Activated CD8-positive, alpha-beta memory T cell treated with anti-CD3 and anti-CD28 coated beads, Interleukin-2, amount 10 ng/mL, durations not matched to agents 7 days and 5 days (primary cell): Measurements from ENCODE around the gene C1orf53. TPM values are rescaled to one million over a fixed set of nuclear protein-coding genes. Genes with fewer than 3 reads are reported as not detected.
A peak's percentile ranks its signal among the peaks of the same experiment; 100 is the strongest.

Source experiments
- ATAC-seq: fragments of 150-1000 bp; cut with Tn5 transposase; one replicate; pipeline ENCODE4 v1.10.0; 2021; ENCODE audit warnings: moderate library complexity
- CTCF ChIA-PET: fragments of 350-600 bp; sonication (Branson Sonifier 250); formaldehyde crosslinking; loops from one replicate; lab custom pipeline; 2021; ENCODE audit warnings: antibody characterized with exemption; lab: Charles Lee
- DNase-seq: peaks from one replicate; pipeline ENCODE4 v3.0.0-alpha.2; 2020
- H3K27ac Mint-ChIP-seq: one replicate; pipeline ENCODE4 v1.8.0; 2021; ENCODE audit warnings: mild to moderate bottlenecking, mixed read lengths
- H3K27me3 Mint-ChIP-seq: one replicate; pipeline ENCODE4 v1.8.0; 2021; ENCODE audit warnings: mixed read lengths
- H3K36me3 Mint-ChIP-seq: one replicate; pipeline ENCODE4 v1.8.0; 2021; ENCODE audit warnings: mild to moderate bottlenecking, mixed read lengths
- H3K4me1 Mint-ChIP-seq: one replicate; pipeline ENCODE4 v1.8.0; 2021; ENCODE audit warnings: mixed read lengths
- H3K4me3 Mint-ChIP-seq: one replicate; pipeline ENCODE4 v1.8.0; 2021; ENCODE audit warnings: mild to moderate bottlenecking, moderate library complexity, mixed read lengths
- H3K9me3 Mint-ChIP-seq: one replicate; pipeline ENCODE4 v1.8.0; 2022; ENCODE audit warnings: low read depth, mixed read lengths
- total RNA-seq, 2 experiments: library from RNA; stranded (reverse); gene quantifications; one replicate each; pipeline ENCODE4 v1.2.3, GENCODE V29; 2021

The C1orf53 gene
- total RNA-seq, 2 experiments from 2014 or later, result 0.55 to 2.5 TPM

GRCh38 chr1:197890936-197891335, 11.5 kb upstream of the C1orf53 start:
- Mint-ChIP-seq H3K9me3 (no peaks in the 10 kb centered on the region), H3K36me3 (no peaks in the 10 kb centered on the region), H3K4me3 (no peak overlapping the region), H3K27ac (no peak overlapping the region), H3K4me1 (no peaks in the 10 kb centered on the region), H3K27me3 (peaks cover 39% of the 10 kb centered on the region)
- no peak for DNase-seq
- ATAC-seq, result no peak
- CTCF ChIA-PET, result no interaction called here

DNA sequence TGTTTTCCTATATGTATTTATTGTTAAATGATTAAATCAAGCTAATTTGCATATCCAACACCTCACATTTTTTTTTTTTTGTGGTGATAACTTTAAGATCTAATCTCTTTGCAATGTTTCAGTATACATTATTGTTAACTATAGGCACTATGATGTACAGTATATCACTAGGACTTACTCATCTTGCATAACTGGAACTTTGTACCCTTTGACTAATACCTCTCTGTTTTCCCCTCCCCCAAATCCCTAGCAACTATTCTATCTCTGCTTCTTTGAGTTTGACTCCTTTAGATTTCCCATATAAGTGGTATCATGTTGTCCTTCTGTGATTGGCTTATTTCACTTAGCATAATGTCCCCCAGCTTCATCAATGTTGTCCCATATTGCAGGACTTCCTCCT, 9.7 kb upstream of the C1orf53 start:
- Mint-ChIP-seq H3K4me3 (no peak overlapping the region), H3K36me3 (no peaks in the 10 kb centered on the region), H3K27ac (no peak overlapping the region), H3K4me1 (no peaks in the 10 kb centered on the region), H3K9me3 (no peaks in the 10 kb centered on the region), H3K27me3 (peaks cover 48% of the 10 kb centered on the region)
- no peak for ATAC-seq
- CTCF ChIA-PET, result no interaction called here
- no peak for DNase-seq

GRCh38 chr1:197896301-197896700, 6.1 kb upstream of the C1orf53 start:
- Mint-ChIP-seq H3K4me1 (peaks cover 2% of the 10 kb centered on the region), H3K27ac (no peak overlapping the region), H3K36me3 (no peaks in the 10 kb centered on the region), H3K9me3 (no peaks in the 10 kb centered on the region), H3K4me3 (no peak overlapping the region), H3K27me3 (peaks cover 43% of the 10 kb centered on the region)
- CTCF ChIA-PET, result no interaction called here
- ATAC-seq, result no peak
- DNase-seq, result no peak

DNA sequence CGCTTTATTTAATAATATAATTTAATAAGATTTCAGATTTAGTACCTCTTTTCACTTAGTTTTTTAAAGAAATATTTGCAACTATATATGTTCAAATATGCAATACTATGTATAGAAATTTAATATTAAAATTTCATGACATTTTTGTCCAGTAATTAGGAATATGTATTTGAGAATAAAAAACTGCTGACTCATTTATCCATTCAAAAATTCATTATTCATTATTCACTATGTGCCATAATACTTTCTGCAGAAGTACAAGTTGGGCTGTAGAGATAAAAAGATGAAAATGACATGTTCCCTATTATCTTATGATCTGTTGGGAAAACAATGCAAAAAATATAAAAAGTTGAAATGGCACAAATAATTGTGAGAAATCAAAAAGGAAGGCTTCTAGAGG, 3.4 kb upstream of the C1orf53 start:
- Mint-ChIP-seq H3K4me3 (no peak overlapping the region), H3K4me1 (peaks cover 16% of the 10 kb centered on the region), H3K27ac (no peak overlapping the region), H3K9me3 (no peaks in the 10 kb centered on the region), H3K27me3 (peaks cover 38% of the 10 kb centered on the region), H3K36me3 (no peaks in the 10 kb centered on the region)
- CTCF ChIA-PET, result interaction anchor here (1.2 kb wide), 1 partner anchor 15 kb away, joined by 3 read pairs; no protein-coding TSS in a partner anchor
- DNase-seq (no peak), ATAC-seq (no peak)

DNA sequence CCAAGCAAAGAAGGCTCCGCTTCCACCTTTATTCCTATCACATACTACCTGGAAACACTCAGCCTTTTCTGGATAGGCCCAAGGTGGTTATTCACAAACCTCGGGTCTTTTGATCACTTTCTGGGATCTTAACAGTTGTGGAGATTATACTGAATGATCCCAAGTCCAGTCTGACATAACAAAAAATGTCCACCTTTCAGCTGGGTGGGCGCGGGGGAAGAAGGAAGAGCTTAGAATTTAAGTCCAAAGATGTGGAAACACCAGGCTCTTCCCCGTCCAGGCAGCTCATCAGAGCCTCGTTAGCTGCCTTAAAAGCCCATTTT, 338 bp upstream of the C1orf53 start:
- Mint-ChIP-seq H3K4me3 (peak overlapping the region; percentile 81), H3K27me3 (peaks cover 54% of the 10 kb centered on the region), H3K4me1 (peaks cover 16% of the 10 kb centered on the region), H3K36me3 (no peaks in the 10 kb centered on the region), H3K9me3 (no peaks in the 10 kb centered on the region), H3K27ac (peak overlapping the region; percentile 58)
- DNase-seq (no peak), ATAC-seq (no peak)
- CTCF ChIA-PET, result interaction anchor here (0.6 to 4.6 kb wide), 9 partner anchors 10 to 383 kb away, joined by 3 to 50 read pairs (median 5); partner anchors contain the start of genes DENND1B and LHX9

- Mint-ChIP-seq H3K27ac (peak overlapping the region; percentile 78), H3K27me3 (peaks cover 54% of the 10 kb centered on the region)
- CTCF ChIA-PET, result interaction anchor here (0.7 to 4.6 kb wide), 8 partner anchors 14 to 384 kb away, joined by 3 to 50 read pairs (median 6); partner anchors contain the start of gene LHX9
Measured at GRCh38 chr1:197903196-197903514, 725 bp downstream of the C1orf53 start.

DNA sequence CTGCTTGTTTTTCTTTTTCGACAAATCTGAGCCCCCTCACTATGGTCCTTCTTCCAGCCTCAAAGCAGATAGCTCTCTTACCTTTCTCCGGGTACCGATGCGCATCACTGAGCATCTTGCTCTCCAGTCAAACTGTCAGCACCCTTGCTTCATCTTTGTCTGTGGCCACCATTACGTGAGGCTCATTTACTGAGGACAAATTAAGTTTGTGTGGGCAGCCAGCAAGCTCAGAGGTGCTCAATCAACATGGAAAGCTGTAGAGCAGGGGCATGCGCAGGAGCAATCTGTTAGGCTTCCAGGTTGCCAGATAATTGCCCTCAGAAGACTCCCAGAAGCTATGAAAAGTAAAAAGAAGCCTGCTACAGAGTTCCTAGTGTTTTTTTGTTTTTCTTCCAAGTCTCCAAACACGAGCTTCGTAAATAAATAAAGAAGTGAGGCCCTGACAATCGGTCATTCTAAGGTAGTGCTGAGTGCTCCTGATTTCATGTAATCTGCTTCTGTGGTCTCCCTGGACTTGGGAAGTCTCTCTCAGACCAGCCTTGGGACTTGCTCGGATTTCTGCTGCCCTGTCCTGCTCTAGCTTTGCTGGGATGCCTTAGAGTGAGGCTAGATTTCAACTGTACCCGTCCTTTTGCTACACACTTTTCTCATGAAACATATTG, 1.8 kb downstream of the C1orf53 start:
- H3K4me3 Mint-ChIP-seq, result peak overlapping the region; percentile 1
- no peaks in the 10 kb centered on the region for H3K36me3 Mint-ChIP-seq
- H3K4me1 Mint-ChIP-seq, result peaks cover 28% of the 10 kb centered on the region
- CTCF ChIA-PET, result interaction anchor here (1.2 to 4.6 kb wide), 5 partner anchors 13 to 384 kb away, joined by 5 to 50 read pairs (median 9); partner anchors contain the start of gene LHX9
- DNase-seq, result no peak
- ATAC-seq, result no peak
- no peak overlapping the region for H3K27ac Mint-ChIP-seq
- H3K9me3 Mint-ChIP-seq, result no peaks in the 10 kb centered on the region
- peaks cover 58% of the 10 kb centered on the region for H3K27me3 Mint-ChIP-seq

More at GRCh38 chr1:197903196-197903514, 725 bp downstream of the C1orf53 start:
- Mint-ChIP-seq H3K9me3 (no peaks in the 10 kb centered on the region), H3K36me3 (no peaks in the 10 kb centered on the region), H3K4me1 (peaks cover 17% of the 10 kb centered on the region), H3K4me3 (peak overlapping the region; percentile 81)
- no peak for ATAC-seq
- DNase-seq, result no peak

DNA sequence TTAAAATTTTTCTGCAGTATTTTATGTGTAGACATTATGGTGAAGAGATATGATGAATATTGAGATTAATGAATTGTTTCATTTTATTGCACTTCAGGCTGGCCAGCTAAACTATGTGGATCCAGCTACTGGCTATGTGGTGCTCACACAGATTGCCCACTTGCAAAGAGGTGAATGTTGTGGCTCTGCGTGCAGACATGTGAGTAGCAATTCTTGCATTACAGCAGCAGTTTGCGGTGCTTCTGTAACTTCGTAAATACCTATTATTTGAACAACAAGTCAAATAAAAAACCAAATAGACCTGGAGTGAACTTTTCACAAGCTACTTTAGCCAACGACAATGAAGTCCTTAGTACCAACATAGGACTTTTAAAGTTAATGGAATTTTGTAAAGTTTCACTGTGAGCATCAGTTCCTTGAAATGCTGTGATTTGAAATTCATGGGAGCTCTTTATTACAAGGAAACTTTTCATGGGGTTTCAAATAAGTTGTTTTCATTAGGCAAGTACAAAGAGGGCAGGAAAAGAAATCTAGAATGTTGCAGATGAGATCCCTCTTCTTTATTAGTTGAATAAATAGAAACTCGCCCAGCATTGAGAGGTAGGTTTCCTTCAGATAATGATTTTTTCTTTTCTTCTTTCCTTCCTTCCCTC, 3.4 kb downstream of the C1orf53 start:
- H3K9me3 Mint-ChIP-seq, result no peaks in the 10 kb centered on the region
- H3K4me1 Mint-ChIP-seq, result peaks cover 41% of the 10 kb centered on the region
- DNase-seq (no peak), ATAC-seq (no peak)
- H3K27ac Mint-ChIP-seq, result no peak overlapping the region
- CTCF ChIA-PET, result interaction anchor here (1.3 to 4.6 kb wide), 2 partner anchors 11 to 291 kb away, joined by 3 to 50 read pairs; partner anchors contain the start of gene LHX9
- no peaks in the 10 kb centered on the region for H3K36me3 Mint-ChIP-seq
- H3K27me3 Mint-ChIP-seq, result peaks cover 73% of the 10 kb centered on the region
- no peak overlapping the region for H3K4me3 Mint-ChIP-seq

GRCh38 chr1:197907846-197908616, 5.6 kb downstream of the C1orf53 start:
- Mint-ChIP-seq H3K27ac (no peak overlapping the region), H3K9me3 (no peaks in the 10 kb centered on the region), H3K36me3 (peaks cover 2% of the 10 kb centered on the region), H3K27me3 (peaks cover 92% of the 10 kb centered on the region), H3K4me3 (no peak overlapping the region), H3K4me1 (peaks cover 43% of the 10 kb centered on the region)
- ATAC-seq (no peak), DNase-seq (no peak)
- CTCF ChIA-PET, result interaction anchor here (1.1 kb wide), 1 partner anchor 13 kb away, joined by 3 read pairs; no protein-coding TSS in a partner anchor

DNA sequence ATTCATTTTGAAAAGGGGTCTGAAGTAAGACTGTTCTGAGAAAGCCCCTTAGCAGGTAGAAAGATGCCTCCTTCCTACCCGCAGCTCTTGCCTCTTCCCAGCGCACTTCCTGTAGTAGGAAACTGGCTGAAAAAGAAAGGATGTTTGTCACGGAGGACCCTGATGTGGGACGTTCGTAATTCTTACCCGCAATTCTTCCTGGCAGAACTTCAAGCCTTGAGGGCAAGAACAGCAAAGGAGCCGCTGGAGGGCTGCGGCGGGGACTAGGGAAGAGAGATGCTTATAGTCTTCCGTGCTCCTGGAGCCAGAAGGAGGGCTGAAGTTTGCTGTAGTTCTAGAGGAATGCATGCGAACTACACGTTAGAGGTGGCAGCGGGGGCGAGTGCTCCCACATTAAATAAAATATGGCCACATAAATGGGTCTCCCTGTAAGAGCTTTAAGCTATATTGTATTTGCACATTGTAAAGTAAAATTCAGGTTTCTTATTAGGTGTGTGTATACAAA, 6.3 kb downstream of the C1orf53 start:
- no peak for ATAC-seq
- CTCF ChIA-PET, result interaction anchor here (1.0 kb wide), 1 partner anchor 49 kb away, joined by 3 read pairs; no protein-coding TSS in a partner anchor
- H3K27me3 Mint-ChIP-seq, result peaks cover 93% of the 10 kb centered on the region

GRCh38 chr1:197909384-197909783, 7.0 kb downstream of the C1orf53 start:
- ATAC-seq (no peak), DNase-seq (no peak)
- Mint-ChIP-seq H3K36me3 (peaks cover 2% of the 10 kb centered on the region), H3K27me3 (peaks cover 93% of the 10 kb centered on the region), H3K27ac (no peak overlapping the region), H3K4me3 (no peak overlapping the region), H3K4me1 (peaks cover 48% of the 10 kb centered on the region), H3K9me3 (no peaks in the 10 kb centered on the region)
- CTCF ChIA-PET, result interaction anchor here (1.0 to 1.5 kb wide), 2 partner anchors 8 to 50 kb away, joined by 3 read pairs; no protein-coding TSS in a partner anchor

More for the DNA sequence above, 6.3 kb downstream of the C1orf53 start:
- Mint-ChIP-seq H3K36me3 (peaks cover 2% of the 10 kb centered on the region), H3K4me3 (peak overlapping the region; percentile 6), H3K27ac (no peak overlapping the region), H3K4me1 (peaks cover 45% of the 10 kb centered on the region), H3K9me3 (no peaks in the 10 kb centered on the region)
- no peak for DNase-seq

- peaks cover 94% of the 10 kb centered on the region for H3K27me3 Mint-ChIP-seq
- no peak overlapping the region for H3K27ac Mint-ChIP-seq
- DNase-seq (no peak), ATAC-seq (no peak)
- H3K9me3 Mint-ChIP-seq, result no peaks in the 10 kb centered on the region
- peaks cover 49% of the 10 kb centered on the region for H3K4me1 Mint-ChIP-seq
- CTCF ChIA-PET, result interaction anchor here (1.5 kb wide), 2 partner anchors 7 to 41 kb away, joined by 3 read pairs; no protein-coding TSS in a partner anchor
- peak overlapping the region; percentile 35 for H3K4me3 Mint-ChIP-seq
- H3K36me3 Mint-ChIP-seq, result peaks cover 2% of the 10 kb centered on the region
Measured at GRCh38 chr1:197910120-197910991, 7.9 kb downstream of the C1orf53 start.
